Upper lobe of right lung (tissue), 1 donor: Measurements from ENCODE around the gene POTEF. TPM values are rescaled to one million over a fixed set of nuclear protein-coding genes. Genes with fewer than 3 reads are reported as not detected.
"Not testable (repeated sequence)": the region's sequence is repeated elsewhere in the genome, so short reads cannot be mapped to it uniquely, and the experiment has no call there.

Experiments
- ATAC-seq: fragments of 200-7000 bp; cut with Tn5 transposase; one replicate; pipeline ENCODE4 v1.9.1; 2020; ENCODE audit warnings: mild to moderate bottlenecking, moderate library complexity
- DNase-seq: peaks from one replicate; pipeline ENCODE4 v3.0.0-alpha.2; 2020
- H3K27ac ChIP-seq: fragments of 200-600 bp; one replicate; pipeline ENCODE4 v1.8.0; 2022
- H3K27me3 ChIP-seq: fragments of 200-600 bp; one replicate; pipeline ENCODE4 v1.8.0; 2022; ENCODE audit warnings: mild to moderate bottlenecking
- H3K36me3 ChIP-seq: fragments of 200-600 bp; one replicate; pipeline ENCODE4 v1.8.0; 2022
- H3K4me1 ChIP-seq: fragments of 200-600 bp; one replicate; pipeline ENCODE4 v1.8.0; 2022
- H3K4me3 ChIP-seq: fragments of 200-600 bp; one replicate; pipeline ENCODE4 v1.8.0; 2022; ENCODE audit warnings: mild to moderate bottlenecking
- H3K9me3 ChIP-seq: fragments of 200-600 bp; one replicate; pipeline ENCODE4 v1.8.0; 2022
- CTCF ChIP-seq: fragments of 200-600 bp; IDR thresholded peaks from one replicate; pipeline ENCODE4 v1.8.0; 2022; ENCODE audit warnings: antibody characterized with exemption
- intact Hi-C: fragments of 100-400 bp; cut with DNase I; formaldehyde crosslinking; loops from one replicate; pipeline ENCODE4 v1.11.0; 2022
- total RNA-seq: library from RNA; stranded (reverse); fragmentation: NEBNext Ultra II Directional; extraction: Animal tissue kit (Norgen Biotek cat#: 25700); gene quantifications from one replicate; pipeline ENCODE4 v1.2.1, GENCODE V29; 2021
- donor health status: DM: no; HTN: yes; CAD: no; lungs with severe emphysema.

Gene POTEF
- total RNA-seq, 1 donor from 2014 or later: not detected

GRCh38 chr2:130150181-130151144 is 21.4 kb upstream of the POTEF start:
- Histone ChIP-seq H3K27ac (no peak overlapping the region), H3K4me1 (no peaks in the 10 kb centered on the region), H3K4me3 (no peak overlapping the region), H3K27me3 (peaks cover 4% of the 10 kb centered on the region), H3K36me3 (peaks cover 5% of the 10 kb centered on the region), H3K9me3 (no peaks in the 10 kb centered on the region)
- intact Hi-C loops: no loop called here
- ATAC-seq: no peak
- peak; percentile 58 for DNase-seq
- TF ChIP-seq CTCF: no peak

GRCh38 chr2:130148515-130148914 is 19.5 kb upstream of the POTEF start:
- intact Hi-C loops, H3K4me3 ChIP-seq, DNase-seq, H3K27ac ChIP-seq, H3K4me1 ChIP-seq, H3K36me3 ChIP-seq, H3K9me3 ChIP-seq, ATAC-seq: not testable (repeated sequence)
- peaks cover 10% of the 10 kb centered on the region for H3K27me3 ChIP-seq

- H3K27ac ChIP-seq, H3K9me3 ChIP-seq, H3K36me3 ChIP-seq, intact Hi-C loops, H3K4me1 ChIP-seq: not testable (repeated sequence)
- peak; percentile 74 for DNase-seq
- ATAC-seq: peak; percentile 78
- Histone ChIP-seq H3K27me3 (peaks cover 10% of the 10 kb centered on the region), H3K4me3 (peak within 1 kb of the TSS; percentile 33)
Measured at GRCh38 chr2:130145006-130145414, 16.0 kb upstream of the POTEF start, which contains the start of gene CCDC74B. CCDC74B (minus strand) TSS chr2:130145112; CDS start chr2:130144996, 116 bp downstream.

GRCh38 chr2:130143266-130144039 is 14.4 kb upstream of the POTEF start:
- intact Hi-C loops, H3K9me3 ChIP-seq, H3K36me3 ChIP-seq, H3K4me1 ChIP-seq, H3K27ac ChIP-seq, ATAC-seq: not testable (repeated sequence)
- peak; percentile 38 for DNase-seq
- Histone ChIP-seq H3K27me3 (peaks cover 10% of the 10 kb centered on the region), H3K4me3 (peak overlapping the region; percentile 33)

GRCh38 chr2:130142396-130143265 is 13.6 kb upstream of the POTEF start:
- intact Hi-C loops, H3K36me3 ChIP-seq, H3K27ac ChIP-seq, ATAC-seq, H3K4me3 ChIP-seq, H3K4me1 ChIP-seq, H3K9me3 ChIP-seq: not testable (repeated sequence)
- peak; percentile 44 for DNase-seq
- H3K27me3 ChIP-seq: peaks cover 10% of the 10 kb centered on the region

- H3K4me1 ChIP-seq, intact Hi-C loops, H3K4me3 ChIP-seq, ATAC-seq, H3K9me3 ChIP-seq, H3K36me3 ChIP-seq, H3K27ac ChIP-seq: not testable (repeated sequence)
- peak; percentile 34 for DNase-seq
- peaks cover 10% of the 10 kb centered on the region for H3K27me3 ChIP-seq
Measured at GRCh38 chr2:130141645-130142370, 12.8 kb upstream of the POTEF start.

GRCh38 chr2:130141002-130141401 is 12.0 kb upstream of the POTEF start:
- DNase-seq, H3K27me3 ChIP-seq, intact Hi-C loops, H3K27ac ChIP-seq, H3K36me3 ChIP-seq, ATAC-seq, H3K4me1 ChIP-seq, H3K4me3 ChIP-seq, H3K9me3 ChIP-seq: not testable (repeated sequence)

- DNase-seq, H3K4me3 ChIP-seq, H3K36me3 ChIP-seq, H3K4me1 ChIP-seq, intact Hi-C loops, H3K27me3 ChIP-seq, ATAC-seq, H3K9me3 ChIP-seq, H3K27ac ChIP-seq: not testable (repeated sequence)
Measured at GRCh38 chr2:130140516-130140915, 11.5 kb upstream of the POTEF start.

- ATAC-seq, intact Hi-C loops: not testable (repeated sequence)
- peak; percentile 56 for DNase-seq
Measured at GRCh38 chr2:130139331-130140280, 10.6 kb upstream of the POTEF start.

GRCh38 chr2:130138841-130139251 is 9.8 kb upstream of the POTEF start:
- H3K4me1 ChIP-seq, intact Hi-C loops, H3K4me3 ChIP-seq, H3K27ac ChIP-seq, ATAC-seq, H3K27me3 ChIP-seq, H3K9me3 ChIP-seq, H3K36me3 ChIP-seq: not testable (repeated sequence)
- DNase-seq: peak; percentile 58

More at GRCh38 chr2:130139331-130140280, 10.6 kb upstream of the POTEF start:
- H3K4me3 ChIP-seq, H3K27me3 ChIP-seq, H3K27ac ChIP-seq, H3K4me1 ChIP-seq, H3K9me3 ChIP-seq, H3K36me3 ChIP-seq: not testable (repeated sequence)

GRCh38 chr2:130138326-130138725 is 9.3 kb upstream of the POTEF start:
- H3K36me3 ChIP-seq, ATAC-seq, H3K27ac ChIP-seq, intact Hi-C loops, H3K27me3 ChIP-seq, H3K4me1 ChIP-seq, H3K4me3 ChIP-seq, H3K9me3 ChIP-seq: not testable (repeated sequence)
- DNase-seq: peak; percentile 26
